Esophagus squamous epithelium (tissue), 5 donors: ENCODE measurements around the gene FAM187B. TPM values are rescaled to one million over a fixed set of nuclear protein-coding genes. Genes with fewer than 3 reads are reported as not detected.

ENCODE experiments used
- DNase-seq: peaks from one replicate; lab custom pipeline; 2025; lab: John Stamatoyannopoulos, UW
- H3K27ac ChIP-seq, 4 donors: fragments of 200-600 bp; sonication (generic); one replicate each; pipeline ENCODE4 v1.5.1; 2016 to 2019; ENCODE audit warnings: mild to moderate bottlenecking in 1 of 4
- H3K27me3 ChIP-seq, 4 donors: fragments of 200-600 bp; sonication (generic); 1 replicate in 3 of 4; 2 replicates in 1 of 4; pipeline versions ENCODE4 v1.5.1 to v1.6.0; 2017 to 2021; ENCODE audit warnings: antibody characterized with exemption in 1 of 4
- H3K36me3 ChIP-seq, 3 donors: fragments of 200-600 bp; sonication (generic); one replicate each; pipeline ENCODE4 v1.5.1; 2016 to 2019
- H3K4me1 ChIP-seq, 3 donors: fragments of 200-600 bp; sonication (generic); one replicate each; pipeline ENCODE4 v1.5.1; 2017 to 2019
- H3K4me3 ChIP-seq, 4 donors: fragments of 200-600 bp; sonication (generic); 1 replicate in 3 of 4; 2 replicates in 1 of 4; pipeline ENCODE4 v1.5.1; 2016 to 2019; ENCODE audit warnings: mild to moderate bottlenecking in 2 of 4, moderate library complexity in 1 of 4
- H3K9me3 ChIP-seq, 3 donors: fragments of 200-600 bp; sonication (generic); one replicate each; pipeline ENCODE4 v1.5.1; 2016 to 2019
- POLR2A ChIP-seq, 4 donors: fragments of 450-650 bp; IDR thresholded peaks; one replicate each; pipeline ENCODE4 v1.6.1; 2017; ENCODE audit warnings: antibody characterized with exemption in 4 of 4, mild to moderate bottlenecking in 4 of 4, moderate library complexity in 3 of 4
- WGBS, 2 donors: methylation state at CpG; one replicate each; pipeline ENCODE4 v1.1.5; 2018; 5-methylcytosine and 5-hydroxymethylcytosine counted together
- intact Hi-C: fragments of 100-400 bp; cut with DNase I; formaldehyde crosslinking; loops from one replicate; pipeline ENCODE4 v1.15.0; 2022
- total RNA-seq, 4 donors: library from RNA; depleted of rRNA; stranded (reverse); fragments of >200 nt; gene quantifications; one replicate each; pipeline ENCODE4 v1.1.0, GENCODE V29; 2016
- TF ChIP-seq, protein P1 (sequence below), 6 experiments: fragments of 450-650 bp in 4 of 6; fragments of 200-600 bp in 2 of 6; sonication (generic) in 2 of 6; IDR thresholded peaks; one replicate each; pipeline ENCODE4 v1.5.1; 2016 to 2019; ENCODE audit warnings: antibody characterized with exemption in 6 of 6, mild to moderate bottlenecking in 4 of 6, moderate library complexity in 4 of 6
- donor health status: DM: yes; HTN: yes; CAD: no.

FAM187B gene
- total RNA-seq, 4 donors from 2014 or later = not detected

DNA sequence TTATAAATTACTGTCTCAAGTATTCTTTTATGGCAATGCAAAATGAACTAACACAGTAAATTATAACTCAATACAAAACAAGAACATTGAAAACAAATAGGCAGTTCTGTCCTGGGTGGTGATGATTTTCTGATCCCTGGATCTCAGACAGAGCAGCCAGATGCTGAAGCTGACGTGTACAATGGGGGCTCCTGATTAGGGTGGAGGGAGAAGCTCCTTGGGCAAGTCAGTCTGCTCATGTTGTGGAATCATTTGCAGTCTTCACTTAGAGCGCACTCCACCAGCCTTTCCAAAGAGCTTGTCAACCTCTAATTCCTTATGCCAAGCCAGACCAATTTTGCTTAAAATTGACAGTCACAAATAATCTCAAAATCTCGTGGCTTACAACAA, 52.4 kb downstream of the FAM187B start:
- no peak for DNase-seq
- Histone ChIP-seq H3K27me3 (no peaks in the 10 kb centered on the region), H3K4me3 (no peak overlapping the region), H3K4me1 (no peaks in the 10 kb centered on the region), H3K9me3 (no peaks in the 10 kb centered on the region), H3K27ac (no peak overlapping the region), H3K36me3 (no peaks in the 10 kb centered on the region)
- TF ChIP-seq, protein P1, sequence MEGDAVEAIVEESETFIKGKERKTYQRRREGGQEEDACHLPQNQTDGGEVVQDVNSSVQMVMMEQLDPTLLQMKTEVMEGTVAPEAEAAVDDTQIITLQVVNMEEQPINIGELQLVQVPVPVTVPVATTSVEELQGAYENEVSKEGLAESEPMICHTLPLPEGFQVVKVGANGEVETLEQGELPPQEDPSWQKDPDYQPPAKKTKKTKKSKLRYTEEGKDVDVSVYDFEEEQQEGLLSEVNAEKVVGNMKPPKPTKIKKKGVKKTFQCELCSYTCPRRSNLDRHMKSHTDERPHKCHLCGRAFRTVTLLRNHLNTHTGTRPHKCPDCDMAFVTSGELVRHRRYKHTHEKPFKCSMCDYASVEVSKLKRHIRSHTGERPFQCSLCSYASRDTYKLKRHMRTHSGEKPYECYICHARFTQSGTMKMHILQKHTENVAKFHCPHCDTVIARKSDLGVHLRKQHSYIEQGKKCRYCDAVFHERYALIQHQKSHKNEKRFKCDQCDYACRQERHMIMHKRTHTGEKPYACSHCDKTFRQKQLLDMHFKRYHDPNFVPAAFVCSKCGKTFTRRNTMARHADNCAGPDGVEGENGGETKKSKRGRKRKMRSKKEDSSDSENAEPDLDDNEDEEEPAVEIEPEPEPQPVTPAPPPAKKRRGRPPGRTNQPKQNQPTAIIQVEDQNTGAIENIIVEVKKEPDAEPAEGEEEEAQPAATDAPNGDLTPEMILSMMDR (IDR thresholded peaks at IDR 0.05) = no peak
- TF ChIP-seq POLR2A (IDR thresholded peaks at IDR 0.05) = no peak
- intact Hi-C loops = no loop called here
- 57 to 78% methylated on average over 1 to 2 of the region's 3 CpGs for WGBS, 2 donors

Other genes with a start within 250 kb of the FAM187B start
- 10 to 100 TPM in 2 of 4 donors, 1 to 10 TPM in 2; 4.6 to 23.3 (median 8.8) TPM for gene GRAMD1A, start 228.4 kb downstream of the FAM187B start, total RNA-seq
- 1 to 10 TPM in 2 of 4 donors, under 1 TPM in 1, not detected in 1; 0.26 to 5.9 (median 1.2) TPM for gene SCN1B, start 198.3 kb downstream of the FAM187B start, total RNA-seq
- gene HPN, start 187.0 kb downstream of the FAM187B start, total RNA-seq = under 1 TPM in 2 of 4 donors, not detected in 2; 0.19 to 0.47 TPM
- gene FXYD3, start 112.9 kb downstream of the FAM187B start, total RNA-seq = 100 to 1,000 TPM; 282 to 837 (median 489) TPM
- gene LGI4, start 93.7 kb downstream of the FAM187B start, total RNA-seq = 1 to 10 TPM; 1.3 to 8.2 (median 1.6) TPM
- 10 to 100 TPM in 2 of 4 donors, 1 to 10 TPM in 1, not detected in 1; 3.9 to 29.9 (median 10.1) TPM for gene FXYD1, start 89.9 kb downstream of the FAM187B start, total RNA-seq
- not detected for gene FXYD7, start 85.5 kb downstream of the FAM187B start, total RNA-seq
- 100 to 1,000 TPM in 1 of 4 donors, 10 to 100 TPM in 3; 39.3 to 146 (median 45.7) TPM for gene FXYD5, start 74.0 kb downstream of the FAM187B start, total RNA-seq
- 100 to 1,000 TPM in 1 of 4 donors, 10 to 100 TPM in 3; 36.0 to 113 (median 79.4) TPM for gene LSR, start 20.3 kb upstream of the FAM187B start, total RNA-seq
- 10 to 100 TPM; 56.1 to 79.7 (median 59.0) TPM for gene USF2, start 40.2 kb upstream of the FAM187B start, total RNA-seq
- not detected for gene HAMP, start 53.8 kb upstream of the FAM187B start, total RNA-seq
- gene MAG, start 63.4 kb upstream of the FAM187B start, total RNA-seq = 1 to 10 TPM in 1 of 4 donors, not detected in 3; 2.3 TPM
- gene CD22, start 100.4 kb upstream of the FAM187B start, total RNA-seq = 1 to 10 TPM in 2 of 4 donors, under 1 TPM in 2; 0.11 to 6.1 (median 1.9) TPM
- gene FFAR1, start 119.2 kb upstream of the FAM187B start, total RNA-seq = not detected
- not detected for gene FFAR3, start 129.7 kb upstream of the FAM187B start, total RNA-seq
- not detected for gene GPR42, start 142.3 kb upstream of the FAM187B start, total RNA-seq
- 1 to 10 TPM in 1 of 4 donors, under 1 TPM in 2, not detected in 1; 0.49 to 2.5 (median 0.56) TPM for gene FFAR2, start 219.5 kb upstream of the FAM187B start, total RNA-seq